ENCODE data around the gene RAPGEF2. TPM values are rescaled to one million over a fixed set of nuclear protein-coding genes. Genes with fewer than 3 reads are reported as not detected.
A peak's percentile ranks its signal among the peaks of the same experiment; 100 is the strongest.

Gene RAPGEF2
- total and polyA plus RNA-seq, 2 experiments from 2014 or later = 10.2 to 63.1 TPM

- Mint-ChIP-seq H3K4me1 (no peaks in the 10 kb centered on the region), H3K27ac (no peak overlapping the region), H3K9me3 (0 out of 3 replicates have a peak, but pooled peaks cover 8% of the 10 kb centered on the region), H3K27me3 (ENCODE audit: insufficient read depth, low read depth, poor library complexity) (peaks cover 23% of the 10 kb centered on the region), H3K4me3 (no peak overlapping the region), H3K36me3 (ENCODE audit: low read depth) (peaks cover 3% of the 10 kb centered on the region; the same call in 1 of the 3 replicates)
- Histone ChIP-seq H3K79me2 (replicated peaks; ENCODE audit: insufficient read depth) (no peaks in the 10 kb centered on the region), H3K27me3 (ENCODE audit: insufficient read depth) (peaks cover 18% of the 10 kb centered on the region), H3K9me2 (ENCODE audit: insufficient read depth) (no peaks in the 10 kb centered on the region), H3K4me2 (no peak overlapping the region), H3K36me3 (ENCODE audit: insufficient read depth) (no peaks in the 10 kb centered on the region), H4K20me1 (replicated peaks; ENCODE audit: insufficient read depth) (no peaks in the 10 kb centered on the region), H2AFZ (no peak overlapping the region), H3F3A (replicated peaks; ENCODE audit: low read depth) (no peaks in the 10 kb centered on the region), H3K27ac (ENCODE audit: low read depth) (no peak overlapping the region), H3K4me3 (no peak overlapping the region), H3K4me1 (ENCODE audit: insufficient read depth) (no peaks in the 10 kb centered on the region)
- DNase-seq (ENCODE audit: low spot score) (no peak), ATAC-seq (no peak)
- TF ChIP-seq EZH2phosphoT487 (IDR thresholded peaks at IDR 0.05; ENCODE audit: unreplicated experiment) (no peak), CREB1 (CRISPR knock-in tag; IDR thresholded peaks at IDR 0.05; ENCODE audit: low read depth) (no peak), ETS1 (IDR thresholded peaks at IDR 0.05) (no peak), ZNF331 (CRISPR knock-in tag; IDR thresholded peaks at IDR 0.05; ENCODE audit: low read depth) (no peak), POLR2AphosphoS5 (IDR thresholded peaks at IDR 0.05; ENCODE audit: low read depth) (no peak), NANOG (IDR thresholded peaks at IDR 0.05; ENCODE audit: borderline replicate concordance) (no peak), CTCF (conservative IDR thresholded peaks at IDR 0.05; ENCODE audit: low read depth in 2 of 2) (no peak), EZH2 (IDR thresholded peaks at IDR 0.05; ENCODE audit: low read depth, unreplicated experiment) (no peak), STAT1 (IDR thresholded peaks at IDR 0.05; ENCODE audit: unreplicated experiment) (no peak)
Measured at GRCh38 chr4:159376289-159376688, 273.4 kb downstream of the RAPGEF2 start.

- Histone ChIP-seq H3K4me1 (ENCODE audit: insufficient read depth) (peaks cover 9% of the 10 kb centered on the region; the same call in 1 of the 2 replicates), H4K20me1 (replicated peaks; ENCODE audit: insufficient read depth) (no peaks in the 10 kb centered on the region), H3K27me3 (ENCODE audit: insufficient read depth) (peaks cover 36% of the 10 kb centered on the region), H3K79me2 (replicated peaks; ENCODE audit: insufficient read depth) (no peaks in the 10 kb centered on the region), H2AFZ (no peak overlapping the region), H3K36me3 (ENCODE audit: insufficient read depth) (no peaks in the 10 kb centered on the region), H3K27ac (ENCODE audit: low read depth) (no peak overlapping the region), H3K9me2 (ENCODE audit: insufficient read depth) (no peaks in the 10 kb centered on the region), H3K4me2 (no peak overlapping the region), H3K4me3 (no peak overlapping the region), H3F3A (replicated peaks; ENCODE audit: low read depth) (no peaks in the 10 kb centered on the region)
- peak; percentile 30; the same call in 2 of the 3 replicates for ATAC-seq
- Mint-ChIP-seq H3K27me3 (ENCODE audit: insufficient read depth, low read depth, poor library complexity) (peaks cover 33% of the 10 kb centered on the region), H3K4me1 (0 out of 3 replicates have a peak, but pooled peaks cover 4% of the 10 kb centered on the region), H3K27ac (no peak overlapping the region), H3K4me3 (no peak overlapping the region), H3K9me3 (0 out of 3 replicates have a peak, but pooled peaks cover 8% of the 10 kb centered on the region), H3K36me3 (ENCODE audit: low read depth) (peaks cover 3% of the 10 kb centered on the region; the same call in 1 of the 3 replicates)
- no peak for DNase-seq (ENCODE audit: low spot score)
- TF ChIP-seq CREB1 (CRISPR knock-in tag; IDR thresholded peaks at IDR 0.05; ENCODE audit: low read depth) = no peak
- TF ChIP-seq ZNF462 (CRISPR knock-in tag; IDR thresholded peaks at IDR 0.05) = no peak
Measured at GRCh38 chr4:159378056-159378616, 275.3 kb downstream of the RAPGEF2 start.
